Measurements from ENCODE around the gene SIX4. TPM values are rescaled to one million over a fixed set of nuclear protein-coding genes. Genes with fewer than 3 reads are reported as not detected.

Gene SIX4
- total RNA-seq, 2 experiments from 2014 or later = 2.4 to 3.1 TPM

- CTCF ChIA-PET (ENCODE audit: unreplicated experiment) = no interaction called here
- Histone ChIP-seq H3K4me2 (ENCODE audit: low read length) (no peak overlapping the region), H3K27ac (ENCODE audit: low read depth, low read length, poor library complexity, severe bottlenecking) (no peak overlapping the region), H3K79me2 (ENCODE audit: insufficient read depth, low read depth, low read length) (no peaks in the 10 kb centered on the region), H3K4me1 (ENCODE audit: insufficient read depth, low read length, poor library complexity, severe bottlenecking) (peaks cover 15% of the 10 kb centered on the region), H3K4me3 (ENCODE audit: low read depth, low read length, poor library complexity, severe bottlenecking) (no peak overlapping the region), H4K20me1 (ENCODE audit: insufficient read depth, low read length) (no peaks in the 10 kb centered on the region), H2AFZ (ENCODE audit: low read length) (no peak overlapping the region), H3K36me3 (ENCODE audit: insufficient read depth, low read length) (no peaks in the 10 kb centered on the region), H3K9me3 (ENCODE audit: low read length) (no peaks in the 10 kb centered on the region), H3K9me2 (ENCODE audit: insufficient read depth, low read length) (no peaks in the 10 kb centered on the region)
- POLR2A ChIA-PET = interaction anchor here (0.6 kb wide), 1 partner anchor 88 kb away, joined by 3 read pairs; no protein-coding TSS in a partner anchor
- no TSS peak for BruUV-seq (replicated peaks)
- intact Hi-C loops (cut with micrococcal nuclease; ENCODE audit: unreplicated experiment) = no loop called here
- DNase-seq (ENCODE audit: low spot score) = no peak
- TF ChIP-seq CTCF (conservative IDR thresholded peaks at IDR 0.05; ENCODE audit: low read length) (no peak), EZH2phosphoT487 (IDR thresholded peaks at IDR 0.05; ENCODE audit: borderline replicate concordance, low read depth, low read length) (no peak)
These were observed 3.8 kb downstream of the SIX4 start for GRCh38 chr14:60720391-60720790.

GRCh38 chr14:60713513-60713912 is 10.6 kb downstream of the SIX4 start:
- Histone ChIP-seq H3K36me3 (ENCODE audit: insufficient read depth, low read length) (no peaks in the 10 kb centered on the region), H3K79me2 (ENCODE audit: insufficient read depth, low read depth, low read length) (no peaks in the 10 kb centered on the region), H3K9me3 (ENCODE audit: low read length) (no peaks in the 10 kb centered on the region), H3K4me3 (ENCODE audit: low read depth, low read length, poor library complexity, severe bottlenecking) (no peak overlapping the region), H3K27ac (ENCODE audit: low read depth, low read length, poor library complexity, severe bottlenecking) (no peak overlapping the region), H3K9me2 (ENCODE audit: insufficient read depth, low read length) (no peaks in the 10 kb centered on the region), H3K4me1 (ENCODE audit: insufficient read depth, low read length, poor library complexity, severe bottlenecking) (no peaks in the 10 kb centered on the region), H2AFZ (ENCODE audit: low read length) (no peak overlapping the region), H3K4me2 (ENCODE audit: low read length) (no peak overlapping the region), H4K20me1 (ENCODE audit: insufficient read depth, low read length) (no peaks in the 10 kb centered on the region)
- no TSS peak for BruUV-seq (replicated peaks)
- POLR2A ChIA-PET = interaction anchor here (0.9 to 2.3 kb wide), 3 partner anchors 19 to 23 kb away, joined by 4 to 7 read pairs (median 7); no protein-coding TSS in a partner anchor
- intact Hi-C loops (cut with micrococcal nuclease; ENCODE audit: unreplicated experiment) = no loop called here
- TF ChIP-seq CTCF (conservative IDR thresholded peaks at IDR 0.05; ENCODE audit: low read length) (no peak), EZH2phosphoT487 (IDR thresholded peaks at IDR 0.05; ENCODE audit: borderline replicate concordance, low read depth, low read length) (no peak)
- no peak for DNase-seq (ENCODE audit: low spot score)
- CTCF ChIA-PET (ENCODE audit: unreplicated experiment) = interaction anchor here (0.5 kb wide), 1 partner anchor 432 kb away, joined by 3 read pairs; no protein-coding TSS in a partner anchor

- intact Hi-C loops (cut with micrococcal nuclease; ENCODE audit: unreplicated experiment) = no loop called here
- POLR2A ChIA-PET = no interaction called here
- CTCF ChIA-PET (ENCODE audit: unreplicated experiment) = no interaction called here
- no peak overlapping the region for H3K4me2 ChIP-seq (ENCODE audit: low read length)
- no TSS peak for BruUV-seq (replicated peaks)
- H3K79me2 ChIP-seq (ENCODE audit: insufficient read depth, low read depth, low read length) = no peaks in the 10 kb centered on the region
- H3K27ac ChIP-seq (ENCODE audit: low read depth, low read length, poor library complexity, severe bottlenecking) = no peak overlapping the region
- no peaks in the 10 kb centered on the region for H3K4me1 ChIP-seq (ENCODE audit: insufficient read depth, low read length, poor library complexity, severe bottlenecking)
- H2AFZ ChIP-seq (ENCODE audit: low read length) = no peak overlapping the region
- no peaks in the 10 kb centered on the region for H3K9me2 ChIP-seq (ENCODE audit: insufficient read depth, low read length)
- no peak overlapping the region for H3K4me3 ChIP-seq (ENCODE audit: low read depth, low read length, poor library complexity, severe bottlenecking)
- DNase-seq (ENCODE audit: low spot score) = no peak
- H3K36me3 ChIP-seq (ENCODE audit: insufficient read depth, low read length) = no peaks in the 10 kb centered on the region
- H3K9me3 ChIP-seq (ENCODE audit: low read length) = no peaks in the 10 kb centered on the region
- no peaks in the 10 kb centered on the region for H4K20me1 ChIP-seq (ENCODE audit: insufficient read depth, low read length)
- no peak for TF ChIP-seq CTCF (conservative IDR thresholded peaks at IDR 0.05; ENCODE audit: low read length)
- no peak for TF ChIP-seq EZH2phosphoT487 (IDR thresholded peaks at IDR 0.05; ENCODE audit: borderline replicate concordance, low read depth, low read length)
These were observed 13.7 kb downstream of the SIX4 start for GRCh38 chr14:60710494-60710893.
